ENCODE results near the gene KCNJ4.

Gene KCNJ4

DNA sequence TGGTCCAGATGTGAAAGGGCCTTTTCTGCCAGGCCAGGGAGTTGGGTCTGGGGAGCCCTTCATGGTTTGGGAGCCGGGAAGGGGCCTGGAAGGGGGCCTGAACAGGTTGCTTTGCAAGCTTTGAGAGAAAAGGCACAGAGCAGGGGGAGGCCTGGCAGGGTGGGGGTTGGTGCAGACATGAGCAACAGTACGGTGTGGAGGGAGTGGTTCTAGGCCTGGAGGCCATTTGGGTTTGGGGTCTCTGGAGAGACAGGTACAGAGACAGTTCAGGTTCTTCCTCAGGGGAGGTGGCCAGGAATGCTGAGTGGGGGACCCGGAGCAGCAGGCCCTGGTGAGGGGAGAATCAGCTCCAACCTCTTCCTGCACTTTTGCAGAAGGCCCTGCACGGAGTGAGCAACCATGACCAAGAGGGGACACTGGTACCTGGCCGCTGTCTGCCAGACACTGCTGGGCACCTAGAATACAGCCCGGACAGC lies 14.3 kb upstream of the KCNJ4 start:
- no peak for DNase-seq

DNA sequence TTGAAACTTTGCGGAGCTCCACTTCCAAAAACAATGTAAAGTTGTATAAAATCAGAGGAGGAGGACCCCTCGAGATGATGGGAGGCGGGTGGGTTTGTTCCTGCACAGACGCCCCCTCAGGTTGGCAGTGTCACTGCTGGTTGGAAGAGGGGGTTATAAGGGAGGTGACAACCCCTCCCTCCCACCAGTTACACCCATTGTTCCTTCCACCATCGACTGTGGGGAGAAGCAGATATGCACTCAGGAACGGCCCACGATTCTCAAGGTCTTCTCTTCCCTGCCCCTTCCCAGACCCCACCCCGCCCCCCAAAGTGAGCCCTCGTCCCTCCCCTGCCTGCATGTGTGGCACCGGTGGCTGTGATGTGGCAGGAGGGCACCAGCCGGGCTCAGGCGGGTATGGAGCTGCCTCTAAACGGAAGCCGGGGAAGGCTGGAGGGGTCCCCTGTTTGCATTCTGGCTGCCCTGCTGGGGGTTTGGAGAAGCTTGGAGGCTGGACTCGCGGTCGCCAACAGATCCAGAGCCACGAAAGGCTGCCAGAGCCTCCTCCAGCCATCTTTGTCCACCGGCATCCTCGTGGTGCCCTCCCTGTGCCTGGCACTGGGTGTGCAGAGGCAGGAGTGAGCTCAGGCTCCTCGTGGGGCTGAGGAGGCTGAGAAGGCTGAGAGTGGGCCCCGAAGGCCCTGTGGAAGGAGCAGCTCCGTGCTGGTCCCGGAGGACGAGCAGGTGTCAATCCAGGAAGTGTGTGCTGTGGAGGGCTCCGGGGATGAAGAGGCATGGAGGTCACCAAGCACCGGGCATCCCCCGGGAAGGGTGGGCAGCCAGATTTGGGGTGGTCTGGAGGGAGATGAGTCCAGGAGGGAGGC lies 13.7 kb upstream of the KCNJ4 start:
- DNase-seq, result no peak

DNA sequence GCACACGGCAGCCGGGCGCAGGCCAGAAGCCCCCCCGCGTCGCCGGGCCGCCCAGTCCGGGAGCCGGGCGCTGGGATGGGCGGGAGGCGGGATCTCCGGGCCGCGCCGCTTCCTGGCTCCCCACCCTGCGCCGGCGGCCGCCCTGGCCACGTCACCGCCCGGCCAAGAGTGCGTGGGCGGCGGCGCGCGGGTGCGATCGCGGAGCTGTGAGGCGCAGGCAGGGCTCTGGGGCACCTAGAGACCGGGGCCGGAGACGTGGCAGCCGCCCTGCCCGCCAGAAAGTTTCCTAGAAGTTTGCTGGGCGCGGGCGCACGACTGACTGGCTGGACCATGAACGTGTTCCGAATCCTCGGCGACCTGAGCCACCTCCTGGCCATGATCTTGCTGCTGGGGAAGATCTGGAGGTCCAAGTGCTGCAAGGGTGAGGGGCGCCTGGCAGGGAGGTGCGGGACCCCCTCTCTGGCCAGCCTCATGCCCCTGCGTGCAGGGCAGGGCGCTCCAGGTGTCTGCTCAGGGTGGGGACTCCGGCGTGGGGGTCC lies 13.0 kb upstream of the KCNJ4 start, which contains the start of gene KDELR3:
KDELR3 (plus strand) TSS at position 193 of the 539 bp plus-strand sequence; CDS start at position 331, 138 bp downstream.
- no peak for DNase-seq

DNA sequence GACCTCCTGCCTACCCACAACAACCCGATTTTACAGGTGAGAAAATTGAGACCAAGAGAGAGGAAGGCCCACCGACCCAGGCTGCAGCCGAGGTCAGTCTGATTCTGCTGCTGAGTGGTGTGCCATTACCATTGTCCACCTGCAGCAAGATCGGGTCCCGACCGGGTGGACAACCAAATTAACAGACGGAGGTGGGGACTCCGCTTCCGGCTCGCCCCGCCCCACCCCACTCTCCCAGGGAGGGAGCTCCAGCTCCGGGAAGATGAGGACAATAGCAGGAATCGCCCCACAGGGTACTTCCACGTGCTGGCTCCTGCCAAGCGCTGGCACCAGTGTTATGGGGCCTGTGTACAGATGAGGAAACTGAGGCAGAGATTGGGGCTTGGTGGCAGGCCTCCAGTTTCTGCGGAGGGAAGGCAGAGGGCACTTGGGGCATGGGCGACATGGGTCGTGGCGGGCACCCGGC lies 12.5 kb upstream of the KCNJ4 start:
- DNase-seq, result no peak

- no peak for DNase-seq
Measured at GRCh38 chr22:38465673-38466490, 10.9 kb upstream of the KCNJ4 start.

DNA sequence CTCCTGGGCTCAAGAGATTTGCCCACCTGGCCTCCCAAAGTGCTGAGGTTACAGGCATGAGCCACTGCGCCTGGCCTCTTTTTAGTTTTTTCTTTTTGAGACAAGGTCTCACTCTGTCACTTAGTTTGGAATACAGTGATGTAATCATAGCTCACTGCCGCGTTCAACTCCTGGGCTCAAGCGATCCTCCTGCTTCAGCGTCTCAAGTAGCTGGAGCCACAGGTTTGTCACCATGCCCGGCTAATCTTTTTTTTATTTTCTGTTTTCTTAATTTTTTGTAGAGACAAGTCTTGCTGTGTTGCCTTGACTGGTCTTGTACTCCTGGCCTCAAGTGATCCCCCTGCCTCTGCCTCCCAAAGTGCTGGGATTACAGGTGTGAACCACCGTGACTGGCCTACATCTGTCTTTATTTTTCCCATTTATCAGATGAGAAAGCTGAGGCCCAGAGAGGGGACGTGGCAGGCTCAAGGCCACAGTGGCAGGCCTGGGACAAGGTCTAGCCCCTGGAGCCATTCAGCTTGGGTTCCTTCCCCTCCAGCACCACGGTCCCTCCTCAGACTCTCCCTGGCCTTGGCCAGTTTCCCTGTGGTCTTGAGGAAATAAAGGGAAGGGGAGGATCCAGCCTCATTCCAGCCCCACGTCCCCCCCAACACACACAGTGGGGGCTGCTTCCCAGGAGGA lies 10.1 kb upstream of the KCNJ4 start:
- no peak for DNase-seq

- DNase-seq, result no peak
Measured at GRCh38 chr22:38462960-38463784, 8.2 kb upstream of the KCNJ4 start.

DNA sequence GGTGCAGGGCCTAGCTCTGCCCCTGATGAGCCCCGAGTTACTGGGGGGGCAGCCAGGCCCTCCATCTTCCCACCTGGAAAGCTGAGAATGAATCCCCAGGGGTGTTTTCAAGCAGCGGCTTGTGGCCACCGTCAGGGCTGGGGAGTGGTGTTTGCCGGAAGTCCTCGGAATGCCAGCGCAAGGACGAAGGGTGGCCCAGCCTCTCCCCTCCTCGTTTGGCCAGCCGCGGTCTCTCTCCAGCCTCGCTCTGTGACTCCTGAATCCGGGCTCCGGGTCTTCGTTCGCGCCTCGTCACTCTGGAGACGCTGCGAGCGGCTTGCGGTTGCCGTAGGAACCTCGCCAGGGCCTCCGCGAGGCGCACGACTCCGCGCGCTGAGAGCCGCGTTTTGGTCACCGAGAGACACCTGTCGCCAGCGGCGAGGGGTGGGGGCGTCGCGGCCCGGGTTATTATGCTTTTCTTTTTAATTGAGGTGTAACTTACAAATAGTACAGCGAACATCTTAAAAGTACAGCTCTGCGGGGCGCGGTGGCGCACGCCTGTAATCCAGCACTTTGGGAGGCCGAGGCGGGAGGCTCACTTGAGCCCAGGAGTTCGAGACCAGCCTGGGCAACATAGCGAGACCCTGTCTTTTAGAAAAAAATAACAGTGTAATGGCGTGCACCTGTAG lies 6.5 kb upstream of the KCNJ4 start:
- peak; percentile 36 for DNase-seq

DNA sequence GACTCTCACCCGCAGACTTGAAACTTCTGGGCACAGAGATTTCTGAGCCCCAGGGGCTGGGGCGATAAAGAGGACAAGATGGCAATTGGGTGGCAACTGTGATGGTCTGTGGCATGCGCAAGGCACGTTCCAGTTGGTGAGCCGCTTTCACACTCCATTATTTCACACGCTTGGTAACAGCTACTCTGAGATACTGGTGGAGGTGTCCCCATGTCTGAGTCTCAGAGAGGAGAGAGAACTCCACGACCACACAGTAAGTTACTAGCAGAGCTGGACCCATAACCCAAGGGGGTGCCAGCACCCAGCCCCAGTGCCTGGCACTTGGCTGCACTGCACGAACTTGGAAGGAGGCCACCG lies 6.0 kb upstream of the KCNJ4 start:
- DNase-seq, result no peak

DNA sequence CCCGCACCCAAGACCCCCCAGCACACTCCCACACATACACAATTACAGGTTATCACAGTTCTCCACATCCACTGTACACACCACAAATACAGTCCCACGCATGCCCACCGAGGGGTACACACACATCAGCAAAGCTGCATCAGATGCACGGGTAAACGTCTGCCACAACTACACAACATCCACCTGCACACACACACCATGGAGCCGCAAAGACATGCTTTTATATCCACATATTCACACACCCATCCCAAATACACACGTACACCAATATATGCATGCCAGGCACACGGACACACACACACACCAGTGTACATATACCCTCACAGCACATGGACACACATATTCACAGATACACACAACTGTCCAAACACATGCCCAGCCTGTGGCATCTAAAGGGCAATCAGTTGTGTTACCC lies 5.4 kb upstream of the KCNJ4 start:
- DNase-seq, result no peak

DNA sequence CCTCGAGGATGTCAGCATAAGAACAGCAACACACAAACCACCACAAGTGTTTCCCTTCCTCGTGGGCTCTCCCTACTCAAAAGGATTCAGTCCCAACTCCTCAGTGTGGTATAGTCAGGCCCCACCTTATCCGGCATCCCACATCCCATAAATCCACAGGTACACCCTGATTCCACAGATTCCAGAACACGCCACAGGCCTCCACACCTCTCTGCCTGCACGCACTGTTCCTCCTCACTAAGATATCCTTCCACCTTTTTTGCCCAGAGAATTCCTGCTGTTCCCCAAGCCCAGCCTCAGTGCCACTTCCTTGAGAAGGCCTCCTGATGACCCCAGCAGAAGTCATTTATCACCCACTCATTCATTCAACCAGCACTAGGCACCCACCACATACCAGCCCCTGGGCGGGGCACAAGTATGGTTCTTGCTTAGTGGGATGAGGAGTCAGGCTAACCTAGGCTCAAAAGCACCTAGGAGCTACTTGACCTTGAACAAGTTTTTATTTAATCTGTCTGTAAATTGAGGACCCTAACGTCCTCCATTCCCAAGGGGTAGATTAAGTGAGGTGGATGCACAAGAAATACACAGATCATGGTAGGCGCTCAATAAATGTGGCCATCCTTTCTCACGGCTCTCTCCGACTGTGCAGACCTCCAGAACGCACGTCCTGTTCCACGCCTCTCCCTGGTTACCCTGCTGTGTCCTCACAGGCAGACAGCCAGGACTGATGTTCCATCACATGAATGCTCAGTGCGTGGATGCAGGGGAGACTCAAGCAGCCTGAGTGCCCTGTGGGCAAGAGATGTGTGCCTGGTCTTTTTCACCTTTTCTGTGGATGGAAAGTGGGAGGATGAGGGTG lies 2.1 kb upstream of the KCNJ4 start:
- no peak for DNase-seq

DNA sequence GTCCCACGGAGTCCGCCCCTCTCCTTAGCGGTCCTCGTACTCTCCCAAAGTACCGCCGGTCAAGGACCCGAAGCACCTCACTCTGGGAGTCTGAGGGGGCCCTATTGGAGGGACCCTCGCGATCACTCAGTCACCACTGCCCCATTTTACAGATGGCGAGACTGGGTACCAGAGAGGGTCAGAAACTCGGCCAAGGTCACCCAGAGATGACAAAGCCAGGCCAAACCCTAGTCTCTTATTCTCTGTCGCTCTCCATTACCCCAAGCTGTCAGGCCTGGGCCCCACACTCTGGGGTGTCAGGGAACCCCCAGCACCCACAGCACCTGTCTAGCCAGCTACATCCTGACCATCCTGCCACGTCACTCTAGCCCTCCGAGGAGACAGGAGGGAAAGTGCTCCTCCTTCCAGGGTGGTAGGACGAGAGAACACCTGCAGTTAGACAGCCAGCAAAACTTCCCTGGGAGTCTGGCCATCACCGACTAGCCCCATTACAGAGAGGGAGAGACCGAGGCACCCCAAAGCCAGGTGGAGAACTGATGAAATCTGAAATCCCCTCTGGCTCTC lies 1.4 kb upstream of the KCNJ4 start:
- no peak for DNase-seq

GRCh38 chr22:38455530-38456271 lies 702 bp upstream of the KCNJ4 start:
- DNase-seq, result no peak

GRCh38 chr22:38454353-38455075 lies 485 bp downstream of the KCNJ4 start:
- DNase-seq, result no peak

DNA sequence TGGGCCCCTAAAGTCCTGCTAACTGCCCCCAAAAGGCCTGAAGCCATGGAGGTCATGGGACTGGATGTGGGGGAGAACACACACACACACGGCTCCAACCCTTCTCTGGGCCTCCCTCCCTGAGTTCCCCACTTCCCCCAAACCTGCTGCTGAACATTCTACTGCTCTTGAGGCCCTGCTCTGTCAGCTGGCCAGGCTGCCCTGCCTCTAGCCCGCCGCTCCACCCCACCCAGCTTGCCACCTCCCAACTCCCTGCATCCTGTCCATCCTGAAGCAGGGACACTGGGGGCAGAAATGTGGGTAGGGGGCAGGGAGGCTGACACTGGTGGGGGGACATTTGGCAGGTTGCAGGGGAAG lies 1.0 kb downstream of the KCNJ4 start:
- DNase-seq, result no peak

GRCh38 chr22:38453066-38453672 lies 1.8 kb downstream of the KCNJ4 start:
- DNase-seq, result no peak

DNA sequence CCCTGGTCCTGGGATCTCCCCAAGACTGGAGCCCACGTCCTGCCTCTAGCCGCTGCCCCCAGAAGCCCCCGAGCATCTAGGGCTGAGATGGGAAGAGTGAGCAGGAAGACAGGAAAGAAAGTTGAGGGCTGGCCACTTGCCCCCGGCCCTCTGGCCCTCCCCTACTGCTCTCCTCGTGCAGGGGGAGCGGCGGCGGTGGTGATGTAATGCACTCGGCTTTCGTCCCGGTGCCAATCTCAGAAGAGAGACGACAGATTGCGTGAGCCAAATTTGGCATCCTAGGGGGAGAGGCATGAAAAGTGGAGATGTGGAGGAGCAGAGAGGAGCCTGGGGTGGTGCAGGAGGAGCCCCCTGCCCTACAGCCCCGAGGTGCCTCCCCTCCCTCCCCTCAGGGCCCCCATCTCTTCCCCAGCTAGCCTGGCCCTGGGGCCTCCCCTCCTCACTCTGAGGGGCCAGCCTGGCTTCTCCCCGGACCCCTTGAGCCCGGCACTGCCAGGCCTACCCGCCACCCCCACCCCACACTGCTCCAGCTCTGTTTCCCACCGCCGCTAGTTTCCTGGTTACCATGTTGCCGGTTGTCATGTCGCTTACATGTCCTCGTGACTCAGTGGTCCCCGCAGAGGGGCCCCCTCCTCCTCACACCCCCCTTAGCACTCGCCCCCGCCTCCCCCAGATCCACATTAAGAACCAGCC lies 2.5 kb downstream of the KCNJ4 start:
- DNase-seq, result no peak

- DNase-seq, result no peak
Measured at GRCh38 chr22:38451864-38452263, 3.1 kb downstream of the KCNJ4 start.
